HG02852 (cell line): Measurements from ENCODE around the gene TTBK2.
"Not testable (repeated sequence)": the region's sequence is repeated elsewhere in the genome, so short reads cannot be mapped to it uniquely, and the experiment has no call there.

Source experiments
- ATAC-seq: cut with Tn5 transposase; IDR thresholded peaks from one replicate; pipeline ENCODE4 v1.9.1; 2021; ENCODE audit warnings: mild to moderate bottlenecking, moderate library complexity; ENCODE audit not compliant: unreplicated experiment

The TTBK2 gene

DNA sequence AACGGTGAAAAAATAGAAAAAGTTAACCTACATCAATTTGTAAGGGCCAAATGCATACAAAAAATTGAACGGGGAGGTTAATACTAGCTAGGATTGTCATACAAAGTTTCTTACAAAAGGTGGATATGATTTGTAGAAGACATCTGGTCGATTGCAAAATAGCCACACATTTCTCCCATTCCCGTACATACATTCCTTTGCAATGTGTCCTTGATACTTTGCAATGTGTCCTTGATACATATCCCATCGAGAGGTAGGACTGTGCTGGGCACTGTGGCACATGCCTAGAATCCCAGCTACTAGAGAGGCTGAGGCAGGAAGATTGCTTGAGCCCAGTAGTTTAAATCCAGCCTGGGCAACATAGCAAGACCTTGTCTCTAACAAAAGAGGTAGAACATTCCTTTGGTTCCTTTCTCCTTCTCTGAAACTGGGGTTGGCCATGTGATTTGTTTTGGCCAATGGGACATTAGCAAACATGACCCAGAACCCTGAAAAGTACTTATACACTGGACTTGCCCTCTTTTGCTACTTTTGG is 9.5 kb downstream of the TTBK2 start:
- ATAC-seq, result no peak

DNA sequence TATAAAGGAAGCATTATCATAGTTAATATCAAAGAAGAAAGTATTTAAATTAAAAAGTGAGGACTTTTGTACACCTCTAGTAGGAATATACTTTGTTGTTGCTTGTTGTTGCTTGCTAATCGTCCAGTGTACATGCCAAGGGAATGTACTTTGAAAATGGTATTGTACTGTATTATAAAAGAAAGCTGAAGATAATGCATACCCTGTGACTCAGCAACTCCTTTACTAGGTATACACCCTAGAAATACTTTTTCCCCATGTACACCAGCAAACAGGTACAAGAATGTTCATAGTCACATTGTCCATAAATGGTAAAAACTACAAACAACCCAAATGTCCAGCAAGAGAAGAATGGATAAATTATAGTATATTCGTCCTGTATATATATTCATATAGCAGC is 12.0 kb downstream of the TTBK2 start:
- ATAC-seq, result no peak

DNA sequence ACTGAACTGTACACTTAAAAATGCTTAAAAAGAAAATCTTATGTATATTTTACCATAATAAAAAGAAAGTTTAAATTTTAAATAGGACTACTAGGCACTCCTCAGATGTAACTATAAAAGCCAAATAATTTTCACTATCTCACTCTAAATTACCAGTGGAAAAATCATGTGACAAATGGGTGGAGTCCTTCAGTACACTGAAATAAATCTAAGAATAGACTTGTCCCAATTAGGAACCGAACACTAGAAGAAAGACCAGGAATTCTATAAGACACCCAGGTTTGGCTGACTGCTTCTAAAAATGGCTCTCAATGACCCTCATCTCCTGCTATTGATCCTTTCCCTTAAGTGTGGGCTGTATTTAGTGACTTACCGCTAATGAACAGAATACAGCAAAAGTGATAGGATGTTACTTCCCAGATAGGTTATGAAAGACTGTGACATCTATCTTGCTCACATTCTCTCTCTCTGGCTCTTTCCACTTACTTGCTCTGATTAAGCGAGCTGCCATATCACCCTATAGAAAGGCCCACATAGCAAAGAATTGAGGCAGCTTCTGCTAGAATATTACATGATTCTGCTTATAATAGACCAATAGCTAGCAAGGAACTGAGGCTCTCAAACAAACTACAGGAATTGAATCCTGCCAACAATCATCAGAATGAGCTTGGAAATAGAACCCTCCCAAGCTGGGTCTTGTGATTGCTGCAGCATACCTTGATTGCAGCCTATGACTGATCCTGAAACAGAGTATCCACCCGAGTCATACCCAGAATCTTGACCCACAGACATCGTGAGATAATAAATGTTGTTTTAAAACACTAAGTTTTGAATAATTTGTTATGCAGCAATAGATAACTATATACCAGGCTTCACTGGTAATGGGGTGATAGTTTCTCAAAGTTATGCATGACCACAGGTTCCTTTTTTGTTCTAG is 16.9 kb downstream of the TTBK2 start:
- ATAC-seq, result no peak

DNA sequence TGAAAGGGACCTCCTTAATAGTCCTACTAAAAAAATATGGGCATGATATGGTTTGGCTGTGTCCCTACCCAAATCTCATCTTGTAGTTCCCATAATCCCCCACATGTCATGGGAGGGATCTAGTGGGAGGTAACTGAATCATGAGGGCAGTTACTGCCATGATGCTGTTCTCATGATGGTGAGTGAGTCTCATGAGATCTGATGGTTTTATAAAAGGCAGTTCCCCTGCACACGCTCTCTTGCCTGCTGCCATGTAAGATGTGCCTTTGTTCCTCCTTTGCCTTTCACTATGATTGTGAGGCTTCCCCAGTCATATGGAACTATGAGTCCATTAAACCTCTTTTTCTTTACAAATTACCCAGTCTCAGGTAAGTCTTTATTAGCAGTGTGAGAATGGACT is 26.7 kb downstream of the TTBK2 start:
- ATAC-seq, result not testable (repeated sequence)

DNA sequence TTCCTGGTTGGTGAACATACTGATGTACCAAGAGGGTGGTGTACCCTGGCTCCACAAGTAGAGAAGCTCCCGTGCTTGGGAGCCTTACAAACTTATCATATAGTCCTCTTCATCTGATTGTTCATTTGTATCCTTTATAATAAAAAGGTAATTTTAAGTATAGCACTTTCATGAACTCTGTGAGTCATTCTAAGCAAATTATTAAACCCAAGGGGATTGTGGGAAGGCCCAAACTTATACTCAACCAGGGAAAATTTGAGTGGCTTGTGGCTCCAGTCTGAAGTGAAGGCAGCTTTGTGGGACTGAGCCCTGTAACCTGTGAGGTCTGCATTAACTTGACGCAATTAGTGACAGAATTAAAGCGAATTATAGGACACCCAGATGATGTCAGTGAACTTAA is 29.0 kb downstream of the TTBK2 start:
- no peak for ATAC-seq

DNA sequence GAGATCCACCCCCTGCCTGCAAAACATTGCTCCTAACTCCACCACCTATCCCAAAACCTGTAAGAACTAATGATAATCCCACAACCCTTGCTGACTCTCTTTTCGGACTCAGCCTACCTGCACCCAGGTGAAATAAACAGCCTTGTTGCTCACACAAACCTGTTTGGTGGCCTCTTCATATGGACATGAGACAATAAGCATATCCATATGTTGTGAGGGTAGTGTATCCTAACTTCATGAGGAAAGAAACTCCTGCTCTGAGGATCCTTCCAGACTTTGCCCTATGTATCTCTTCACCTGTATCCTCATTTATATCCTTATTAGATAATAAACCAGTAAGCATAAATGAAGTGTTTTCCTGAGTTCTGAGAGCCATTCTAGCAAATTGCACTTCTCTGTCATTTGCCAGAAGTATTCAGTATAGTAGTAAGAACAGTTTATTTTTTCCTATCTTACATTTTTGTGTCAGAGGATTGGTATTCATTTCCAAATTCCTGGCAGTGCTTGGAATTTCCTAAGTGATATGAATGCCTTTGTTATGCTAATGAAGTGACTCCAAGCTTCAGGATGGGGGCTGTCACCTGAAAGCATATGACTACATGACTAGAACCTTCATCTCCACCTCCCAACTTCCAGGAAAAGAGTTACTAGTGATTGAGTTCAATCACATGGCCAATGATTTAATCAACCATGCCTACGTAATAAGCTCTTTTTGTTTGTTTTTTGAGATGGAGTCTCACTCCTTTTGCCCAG is 30.2 kb downstream of the TTBK2 start:
- ATAC-seq, result no peak

DNA sequence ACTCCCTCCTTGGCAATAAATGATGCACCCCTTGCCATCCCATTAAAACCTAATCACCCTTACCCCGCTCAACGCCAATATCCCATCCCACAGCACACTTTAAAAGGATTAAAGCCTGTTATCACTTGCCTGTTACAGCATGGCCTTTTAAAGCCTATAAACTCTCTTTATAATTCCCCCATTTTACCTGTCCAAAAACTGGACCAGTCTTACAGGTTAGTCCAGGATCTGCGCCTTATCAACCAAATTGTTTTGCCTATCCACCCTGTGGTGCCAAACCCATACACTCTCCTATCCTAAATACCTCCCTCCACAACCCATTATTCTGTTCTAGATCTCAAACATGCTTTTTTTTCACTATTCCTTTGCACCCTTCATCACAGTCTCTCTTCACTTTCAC is 33.2 kb downstream of the TTBK2 start:
- not testable (repeated sequence) for ATAC-seq

DNA sequence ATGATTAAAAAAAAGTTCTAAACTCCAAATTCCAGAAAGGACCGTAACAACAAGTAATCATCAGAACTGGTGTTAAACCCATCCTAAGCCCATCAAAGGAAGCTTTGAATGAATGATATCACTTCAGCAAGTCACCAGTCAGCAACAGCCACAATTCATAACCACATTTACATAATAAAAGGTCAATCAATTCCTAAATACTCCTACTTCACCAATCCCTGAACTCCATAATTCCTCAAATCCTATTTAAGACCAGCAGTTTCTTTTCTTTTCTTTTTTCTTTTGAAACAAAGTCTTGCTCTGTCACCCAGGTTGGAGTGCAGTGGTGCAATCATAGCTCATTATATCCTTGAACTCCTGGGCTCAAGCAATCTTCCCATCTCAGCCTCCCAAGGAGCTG is 40.5 kb downstream of the TTBK2 start:
- no peak for ATAC-seq

DNA sequence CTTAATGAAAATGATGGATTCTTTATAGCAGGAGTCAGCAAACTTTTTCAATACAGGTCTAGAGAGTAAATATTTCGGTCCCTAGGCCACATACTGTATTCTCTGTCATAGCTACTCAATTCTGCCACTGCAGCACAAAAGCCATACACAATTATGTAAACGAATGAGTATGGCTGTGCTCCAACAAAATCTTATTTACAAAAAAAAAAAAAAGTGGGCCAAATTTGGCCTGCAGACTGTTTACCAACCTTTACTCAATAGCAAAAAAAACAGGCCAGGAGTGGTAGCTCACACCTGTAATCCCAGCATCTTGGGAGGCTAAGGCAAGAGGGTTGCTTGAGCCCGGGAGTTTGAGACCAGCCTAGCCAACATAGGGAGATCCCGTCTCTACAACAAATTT is 41.1 kb downstream of the TTBK2 start:
- ATAC-seq, result no peak

DNA sequence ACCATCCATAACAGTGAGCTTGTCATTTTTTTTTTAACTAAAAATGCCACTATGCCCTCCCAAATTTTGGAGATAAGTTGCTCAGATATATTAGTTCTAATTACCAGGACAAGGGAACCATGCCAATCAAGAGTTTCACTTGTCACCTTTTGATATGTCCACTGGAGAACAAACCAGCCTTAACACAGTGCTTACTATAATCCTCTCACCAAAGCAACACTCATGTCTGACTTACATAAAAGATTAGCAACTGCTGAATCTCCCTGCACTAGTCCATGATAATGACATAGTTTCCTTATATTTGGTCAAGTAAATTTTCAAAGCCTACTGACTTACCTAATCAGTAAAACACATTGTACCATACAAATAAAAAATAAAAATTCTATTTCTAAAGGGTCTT is 44.4 kb downstream of the TTBK2 start:
- ATAC-seq, result no peak

DNA sequence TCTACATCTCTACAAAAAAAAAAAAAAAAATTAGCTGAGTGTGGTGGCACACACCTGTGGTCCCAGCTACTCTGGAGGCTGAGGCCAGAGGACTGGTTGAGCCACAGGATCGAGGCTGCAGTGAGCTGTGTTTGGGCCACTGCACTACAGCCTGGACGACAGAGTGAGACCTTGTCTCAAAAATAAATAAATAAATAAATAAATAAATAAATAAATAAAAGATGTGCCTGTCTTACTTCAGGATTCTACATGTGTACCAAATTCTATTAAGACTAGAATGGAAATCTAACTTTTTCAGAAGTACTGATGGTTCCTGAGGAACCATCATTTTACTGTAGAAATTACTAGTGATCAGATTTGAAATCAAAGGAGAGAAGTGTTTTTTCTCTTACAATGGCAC is 51.9 kb downstream of the TTBK2 start:
- ATAC-seq, result no peak

DNA sequence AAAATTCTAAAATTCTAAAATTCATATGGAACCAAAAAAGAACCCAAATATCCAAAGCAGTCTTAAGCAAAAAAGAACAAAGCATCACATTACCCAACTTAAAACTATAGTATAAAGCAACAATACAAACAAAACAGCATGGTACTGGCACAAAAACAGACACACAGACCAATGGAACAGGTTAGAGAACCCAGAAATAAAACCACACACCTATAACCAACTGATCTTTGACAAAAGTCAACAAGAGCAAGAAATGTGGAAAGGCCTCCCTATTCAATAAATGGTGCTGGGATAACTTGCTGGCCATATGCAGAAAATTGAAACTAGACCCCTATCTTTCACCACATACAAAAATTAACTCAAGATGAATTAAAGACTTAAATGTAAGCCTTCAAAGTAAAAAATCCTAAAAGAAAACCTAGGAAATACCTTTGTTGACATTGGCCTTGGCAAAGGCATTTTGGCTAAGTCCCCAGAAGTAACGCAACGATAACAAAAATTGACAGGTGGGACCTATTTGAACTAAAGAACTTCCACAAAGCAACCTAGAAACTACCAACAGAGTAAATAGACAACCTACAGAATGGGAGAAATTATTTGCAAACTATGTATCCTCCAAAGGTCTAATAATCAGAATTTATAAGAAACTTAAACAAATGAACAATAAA is 56.9 kb downstream of the TTBK2 start:
- ATAC-seq, result no peak

DNA sequence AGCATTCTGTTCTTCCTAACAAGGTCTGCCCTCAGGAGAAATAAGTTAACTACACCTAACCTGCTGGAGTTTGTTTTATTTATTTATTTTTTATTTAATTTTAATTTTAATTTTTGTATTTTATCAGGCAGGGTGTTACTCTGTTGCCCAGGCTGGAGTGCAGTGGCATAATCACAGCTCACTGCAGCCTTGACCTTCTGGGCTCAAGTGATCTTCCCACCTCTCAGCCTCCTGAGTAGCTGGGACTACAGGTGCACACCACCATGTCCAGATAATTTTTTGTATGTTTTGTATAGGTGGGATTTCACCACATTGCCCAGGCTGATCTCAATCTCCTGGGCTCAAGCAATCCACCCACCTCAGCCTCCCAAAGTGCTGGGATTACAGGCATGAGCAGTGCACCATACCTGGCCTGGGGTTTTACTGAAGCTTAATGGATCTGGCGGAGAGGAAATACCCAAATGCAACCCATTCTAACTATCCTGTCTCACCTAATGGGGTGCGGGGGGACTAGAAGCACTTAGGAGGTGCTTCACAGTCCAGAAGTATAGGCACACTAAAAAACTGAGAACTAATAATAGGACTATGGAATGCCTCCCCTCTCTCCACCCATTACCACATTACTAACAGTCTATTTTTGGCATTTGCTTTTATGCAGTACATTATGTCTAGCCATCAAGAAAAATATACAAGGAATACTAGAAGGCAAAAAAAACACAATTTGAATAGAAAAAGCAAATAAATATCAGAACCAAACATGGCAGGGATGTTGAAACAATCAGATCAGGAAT is 61.4 kb downstream of the TTBK2 start:
- no peak for ATAC-seq

DNA sequence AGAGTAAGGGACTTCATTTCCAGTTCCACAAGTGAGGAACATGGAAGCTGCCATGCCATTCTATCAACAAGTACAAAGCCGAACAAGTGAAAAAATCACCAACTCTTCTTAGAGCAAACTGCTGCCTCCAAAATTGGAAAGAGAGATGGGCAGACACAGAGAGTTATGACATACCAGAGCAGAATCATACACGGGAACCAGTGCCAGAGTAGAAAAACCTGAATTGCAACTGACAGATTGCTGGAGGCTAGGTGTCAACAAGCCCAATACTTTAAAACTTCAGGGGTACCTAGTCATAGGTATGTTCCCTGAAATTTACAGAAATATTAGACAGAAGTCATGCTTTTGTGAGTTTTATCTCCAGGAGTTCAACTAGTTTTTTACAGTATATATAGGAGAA is 62.0 kb downstream of the TTBK2 start:
- ATAC-seq, result no peak

DNA sequence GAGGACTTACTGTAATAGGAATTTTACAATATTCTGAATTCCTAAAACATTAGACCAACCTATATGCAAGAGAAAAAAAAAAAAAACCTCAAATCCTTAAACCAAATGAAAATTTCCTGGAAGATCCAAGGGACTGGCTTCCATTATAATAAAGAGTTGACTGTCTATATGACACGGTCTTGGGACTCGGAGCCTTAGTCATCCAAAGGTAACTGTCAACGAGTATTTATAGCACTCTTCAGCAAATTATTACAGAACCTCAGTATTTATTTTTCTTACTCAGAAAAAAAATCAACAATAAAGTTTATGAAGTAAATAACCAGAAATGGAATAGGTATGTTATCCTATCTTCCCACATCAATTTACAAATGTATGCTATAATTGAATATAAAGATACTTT is 66.0 kb downstream of the TTBK2 start:
- no peak for ATAC-seq

DNA sequence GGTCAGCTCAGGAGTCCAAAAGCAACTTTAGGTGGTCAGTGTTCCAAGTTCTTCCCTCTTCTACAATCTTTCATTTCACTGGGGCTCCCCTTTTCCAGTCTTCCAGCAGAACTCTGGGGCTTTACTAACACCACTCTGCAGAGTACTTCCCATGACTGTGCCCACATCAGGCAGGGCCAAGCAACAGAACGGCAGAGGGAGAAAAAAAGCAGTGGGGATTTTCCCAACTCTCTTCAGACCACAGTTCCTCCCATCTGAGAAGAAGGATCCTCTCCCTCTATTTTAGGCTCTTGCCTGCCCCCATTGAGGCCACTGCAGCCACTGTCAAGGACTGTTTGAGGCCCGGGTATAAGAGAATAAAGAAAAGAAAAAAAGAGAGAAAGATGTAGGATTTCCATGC is 70.7 kb downstream of the TTBK2 start:
- ATAC-seq, result no peak

DNA sequence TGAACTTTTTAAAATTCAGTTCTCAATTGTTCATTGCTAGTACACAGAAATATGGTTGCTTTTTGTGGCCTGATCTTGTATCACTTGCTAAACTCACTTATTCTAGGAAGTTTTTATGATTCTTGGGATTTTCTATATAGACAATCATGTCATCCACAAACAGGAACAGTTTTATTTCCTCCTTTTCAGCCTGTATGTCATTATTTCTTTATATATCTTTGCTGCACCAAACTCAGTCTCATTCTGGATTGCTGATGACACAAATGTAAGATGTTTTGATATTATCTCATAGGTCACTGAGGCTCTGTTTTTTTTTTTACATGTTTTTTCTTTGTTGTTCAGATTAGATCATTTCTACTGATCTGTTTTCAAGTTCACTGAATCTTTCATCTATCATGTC is 71.7 kb downstream of the TTBK2 start:
- no peak for ATAC-seq

DNA sequence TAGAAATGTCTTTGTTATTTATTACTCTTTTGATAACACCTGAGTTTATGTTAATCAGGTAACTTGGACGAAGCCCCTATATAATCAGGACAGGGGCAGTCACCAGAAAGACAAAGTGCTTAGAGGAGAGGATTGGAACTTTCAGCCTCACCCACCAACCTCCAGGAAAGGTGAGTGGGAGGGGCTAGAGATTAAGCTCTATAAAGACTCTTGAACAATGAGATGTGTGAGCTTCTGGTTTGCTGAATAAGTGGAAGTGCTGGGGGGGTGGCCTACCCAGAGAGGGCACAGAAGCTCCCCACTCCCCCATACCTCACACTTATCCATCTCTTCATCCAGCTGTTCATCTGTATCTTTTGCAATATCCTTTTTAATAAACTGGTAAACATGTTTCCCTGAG is 73.9 kb downstream of the TTBK2 start:
- ATAC-seq, result no peak

DNA sequence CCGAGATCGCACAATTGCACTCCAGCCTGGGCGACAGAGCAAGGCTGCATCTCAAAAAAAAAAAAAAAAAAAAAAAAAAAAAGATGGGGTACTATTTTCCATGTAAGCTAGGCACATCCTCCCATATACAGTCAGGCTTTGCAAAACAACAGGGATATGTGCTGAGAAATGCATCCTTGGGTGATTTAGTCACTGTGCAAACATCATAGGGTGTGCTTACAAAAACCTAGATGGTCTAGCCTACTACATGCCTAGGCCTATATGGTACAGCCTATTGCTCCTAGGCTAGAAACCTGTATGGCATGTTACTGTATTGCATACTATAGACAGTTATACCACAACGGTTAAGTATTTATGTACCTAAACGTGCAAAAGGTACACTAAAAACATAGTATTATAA is 75.0 kb downstream of the TTBK2 start:
- ATAC-seq, result no peak

DNA sequence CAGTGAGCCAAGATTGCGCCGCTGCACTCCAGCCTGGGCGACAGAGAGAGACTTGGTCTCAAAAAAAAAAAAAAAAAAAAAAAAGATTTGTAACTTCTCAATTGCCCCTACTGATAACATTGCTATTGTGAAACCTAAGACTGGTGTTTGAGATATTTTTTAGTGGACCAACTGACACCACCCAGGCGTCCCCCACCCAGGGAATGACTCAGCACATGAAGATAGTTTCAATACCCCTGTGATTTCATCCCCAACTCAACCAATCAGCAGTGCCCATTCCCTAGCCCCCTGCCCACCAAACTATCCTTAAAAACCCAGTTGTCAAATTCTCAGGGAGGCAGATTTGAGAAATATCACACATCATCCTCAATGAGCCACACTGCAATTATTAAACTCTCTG is 76.9 kb downstream of the TTBK2 start:
- no peak for ATAC-seq

DNA sequence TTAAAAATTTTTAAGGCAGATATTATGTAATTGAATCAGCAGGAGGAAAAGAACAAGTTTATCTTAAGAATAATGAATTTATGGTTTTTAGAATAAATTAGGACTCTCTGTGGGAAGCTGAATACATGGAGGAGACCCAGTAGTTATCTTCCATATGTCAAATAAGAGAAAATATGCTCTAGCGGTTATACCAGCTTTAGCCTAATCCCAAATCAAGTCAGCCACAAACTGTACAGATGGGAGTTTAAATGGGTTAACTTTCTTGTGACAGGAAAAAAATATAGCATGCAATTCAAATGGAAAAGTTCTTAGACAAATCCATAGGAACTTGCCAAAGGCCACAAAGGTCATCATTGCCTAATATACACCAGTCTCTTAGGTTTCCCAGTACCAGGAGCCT is 84.3 kb downstream of the TTBK2 start:
- ATAC-seq, result no peak
